HEK293T (cell line): Measurements from ENCODE around the gene PRKACG.

Experiments
- FOXA1 ChIP-seq: fragments of 450-650 bp; IDR thresholded peaks from 2 replicates; pipeline ENCODE4 v1.6.1; 2016; ENCODE audit warnings: mild to moderate bottlenecking
- FOXM1 ChIP-seq: fragments of 450-650 bp; IDR thresholded peaks from 2 replicates; pipeline ENCODE4 v1.6.1; 2017; ENCODE audit warnings: mild to moderate bottlenecking, borderline replicate concordance
- SUZ12 ChIP-seq: fragments of 450-650 bp; IDR thresholded peaks from 2 replicates; pipeline ENCODE4 v1.6.1; 2016; ENCODE audit warnings: mild to moderate bottlenecking
- TARDBP ChIP-seq: fragments of 450-650 bp; IDR thresholded peaks from 2 replicates; pipeline ENCODE4 v1.6.1; 2016

DNA sequence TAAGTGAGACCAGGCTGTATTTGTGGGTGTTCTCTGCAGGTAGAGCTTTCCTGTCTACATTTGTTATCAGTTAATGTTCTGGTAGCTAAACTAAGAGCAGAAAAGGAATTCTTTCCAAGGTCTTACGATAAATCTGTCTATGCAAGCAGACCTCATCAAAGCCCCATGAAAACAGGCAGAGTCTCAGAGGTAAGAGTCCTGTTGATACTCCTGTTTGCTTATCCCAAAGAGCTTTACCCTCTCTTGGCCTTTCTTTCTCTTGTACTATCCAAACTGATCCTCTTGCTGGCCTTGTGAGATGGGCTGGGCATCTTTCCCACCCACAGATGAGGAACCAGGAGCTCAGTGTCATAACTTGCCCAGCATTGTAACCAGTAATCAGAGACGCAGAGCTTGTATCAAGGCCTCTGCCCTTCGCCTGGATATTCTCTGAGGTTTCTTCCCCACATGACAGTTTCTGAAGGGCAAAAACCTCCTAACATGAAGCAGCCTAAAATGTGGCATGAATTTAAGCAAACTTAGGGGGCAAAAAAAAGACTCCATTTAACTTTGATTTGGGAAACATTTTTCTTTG, 33.5 kb downstream of the PRKACG start:
- no peak for TF ChIP-seq TARDBP
- TF ChIP-seq FOXM1, result no peak
- TF ChIP-seq SUZ12, result no peak
- no peak for TF ChIP-seq FOXA1
